C4-2B (cell line): ENCODE data around the gene RHOU.

Experiments used
- ZFX ChIP-seq: fragments of 450-650 bp; IDR thresholded peaks from 2 replicates; pipeline ENCODE4 v1.6.1; 2017
- TF ChIP-seq, protein P1 (sequence below): fragments of 450-650 bp; conservative IDR thresholded peaks from 2 replicates; pipeline ENCODE4 v1.5.1; 2017; ENCODE audit warnings: mild to moderate bottlenecking

DNA sequence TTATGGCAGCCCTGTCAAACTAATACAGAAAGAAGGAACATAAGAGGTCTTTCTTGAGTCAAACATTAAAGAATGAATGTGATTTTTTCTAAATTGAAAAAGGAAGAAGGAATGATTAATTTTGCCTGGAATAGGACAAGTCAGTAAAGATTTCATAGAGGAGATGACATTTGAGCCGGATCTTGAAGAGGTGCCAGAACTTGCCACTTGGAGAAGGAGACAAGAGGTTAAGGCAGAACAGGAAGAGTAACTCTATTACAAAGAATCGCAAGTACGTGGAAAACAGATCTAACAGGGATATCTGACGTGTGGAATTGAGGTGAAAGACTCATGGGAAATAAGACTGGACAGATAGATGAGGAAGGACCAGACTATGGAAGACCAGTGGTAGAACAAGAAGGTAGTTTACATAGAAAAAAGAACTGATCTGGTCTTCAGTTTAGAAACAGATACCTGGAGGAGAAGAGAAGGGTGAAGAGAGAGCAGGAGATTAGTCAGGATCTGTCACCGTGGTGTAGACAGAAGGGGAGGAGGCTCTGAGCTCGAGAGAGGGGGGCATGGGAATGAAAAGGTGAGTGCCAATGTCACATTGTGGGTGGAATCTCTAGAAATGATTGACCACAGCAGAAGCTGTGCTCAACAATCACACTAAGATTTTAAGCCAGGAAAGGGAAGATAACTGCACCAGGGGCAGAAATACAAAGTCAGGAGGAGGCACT is 32.5 kb downstream of the RHOU start:
- no peak for TF ChIP-seq ZFX
- TF ChIP-seq, protein P1, sequence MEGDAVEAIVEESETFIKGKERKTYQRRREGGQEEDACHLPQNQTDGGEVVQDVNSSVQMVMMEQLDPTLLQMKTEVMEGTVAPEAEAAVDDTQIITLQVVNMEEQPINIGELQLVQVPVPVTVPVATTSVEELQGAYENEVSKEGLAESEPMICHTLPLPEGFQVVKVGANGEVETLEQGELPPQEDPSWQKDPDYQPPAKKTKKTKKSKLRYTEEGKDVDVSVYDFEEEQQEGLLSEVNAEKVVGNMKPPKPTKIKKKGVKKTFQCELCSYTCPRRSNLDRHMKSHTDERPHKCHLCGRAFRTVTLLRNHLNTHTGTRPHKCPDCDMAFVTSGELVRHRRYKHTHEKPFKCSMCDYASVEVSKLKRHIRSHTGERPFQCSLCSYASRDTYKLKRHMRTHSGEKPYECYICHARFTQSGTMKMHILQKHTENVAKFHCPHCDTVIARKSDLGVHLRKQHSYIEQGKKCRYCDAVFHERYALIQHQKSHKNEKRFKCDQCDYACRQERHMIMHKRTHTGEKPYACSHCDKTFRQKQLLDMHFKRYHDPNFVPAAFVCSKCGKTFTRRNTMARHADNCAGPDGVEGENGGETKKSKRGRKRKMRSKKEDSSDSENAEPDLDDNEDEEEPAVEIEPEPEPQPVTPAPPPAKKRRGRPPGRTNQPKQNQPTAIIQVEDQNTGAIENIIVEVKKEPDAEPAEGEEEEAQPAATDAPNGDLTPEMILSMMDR = no peak
